ENCODE measurements around the gene ARHGAP42.
"Not testable (repeated sequence)": the region's sequence is repeated elsewhere in the genome, so short reads cannot be mapped to it uniquely, and the experiment has no call there.

The ARHGAP42 gene

GRCh38 chr11:101008961-101009689 is 322.0 kb downstream of the ARHGAP42 start:
- no peak overlapping the region for H3K27ac ChIP-seq
- H3K4me3 ChIP-seq, result no peak overlapping the region
- DNase-seq (ENCODE audit: low spot score), result no peak
- no peak for TF ChIP-seq CTCF (IDR thresholded peaks at IDR 0.05)

GRCh38 chr11:101009690-101010055 is 322.6 kb downstream of the ARHGAP42 start:
- H3K27ac ChIP-seq, result no peak overlapping the region
- no peak for TF ChIP-seq CTCF (IDR thresholded peaks at IDR 0.05)
- H3K4me3 ChIP-seq, result no peak overlapping the region
- DNase-seq (ENCODE audit: low spot score), result no peak

- H3K27ac ChIP-seq, result no peak overlapping the region
- no peak for DNase-seq (ENCODE audit: low spot score)
- no peak overlapping the region for H3K4me3 ChIP-seq
These were observed 323.8 kb downstream of the ARHGAP42 start for GRCh38 chr11:101010899-101011298.

DNA sequence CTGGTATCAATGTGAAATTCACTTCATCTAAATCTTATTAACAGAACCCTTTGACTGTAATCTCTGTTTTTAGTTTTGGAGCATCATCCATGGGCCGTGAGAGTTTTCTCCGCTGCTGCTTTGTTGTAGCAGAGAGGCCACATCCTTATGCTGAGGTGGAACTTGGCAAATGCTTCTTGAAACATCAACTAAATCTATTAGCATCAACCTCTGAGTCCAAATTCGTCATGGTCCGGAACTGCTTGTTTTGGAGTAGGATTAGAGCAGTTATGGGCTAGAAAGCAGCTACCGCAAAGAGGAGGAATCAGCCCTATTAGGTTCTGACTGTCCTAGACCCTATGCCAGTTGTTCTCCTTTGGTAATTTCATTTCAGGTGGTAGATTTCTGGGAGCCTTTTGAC is 324.8 kb downstream of the ARHGAP42 start:
- H3K27ac ChIP-seq, result no peak overlapping the region
- no peak for TF ChIP-seq CTCF (IDR thresholded peaks at IDR 0.05)
- no peak for DNase-seq (ENCODE audit: low spot score)
- no peak overlapping the region for H3K4me3 ChIP-seq

More at GRCh38 chr11:101010899-101011298, 323.8 kb downstream of the ARHGAP42 start:
- TF ChIP-seq CTCF (IDR thresholded peaks at IDR 0.05), result no peak

GRCh38 chr11:101013702-101014101 is 326.6 kb downstream of the ARHGAP42 start:
- not testable (repeated sequence) for H3K27ac ChIP-seq; DNase-seq (ENCODE audit: low spot score); H3K4me3 ChIP-seq

DNA sequence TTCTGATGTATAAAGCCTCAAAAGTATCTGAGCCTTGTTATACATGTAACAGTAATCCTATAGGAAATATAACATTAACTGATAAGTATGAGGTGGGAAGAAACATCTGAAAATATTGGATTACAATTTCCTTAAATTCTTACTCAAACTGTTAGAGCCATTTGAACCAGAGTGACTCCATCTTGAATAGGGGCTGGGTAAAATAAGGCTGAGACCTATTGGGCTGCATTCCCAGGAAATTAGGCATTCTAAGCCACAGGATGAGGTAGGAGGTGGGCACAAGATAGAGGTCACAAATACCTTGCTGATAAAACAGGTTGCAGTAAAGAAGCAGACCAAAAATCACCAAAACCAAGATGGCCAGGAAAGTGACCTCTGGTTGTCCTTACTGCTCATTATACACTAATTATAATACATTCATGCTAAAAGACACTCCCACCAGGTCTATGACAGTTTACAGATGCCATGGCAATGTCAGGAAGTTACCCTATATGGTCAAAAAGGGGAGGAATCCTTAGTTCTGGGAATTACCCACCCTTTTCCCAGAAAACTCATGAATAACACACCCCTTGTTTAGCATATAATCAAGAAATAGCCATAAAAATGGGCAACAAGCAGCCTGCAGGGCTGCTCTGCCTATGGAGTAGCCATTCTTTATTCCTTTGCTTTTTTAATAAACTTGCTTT is 327.7 kb downstream of the ARHGAP42 start:
- no peak for DNase-seq (ENCODE audit: low spot score)
- Histone ChIP-seq H3K4me3 (no peak overlapping the region), H3K27ac (no peak overlapping the region)
- no peak for TF ChIP-seq CTCF (IDR thresholded peaks at IDR 0.05)

- H3K4me3 ChIP-seq, result no peak overlapping the region
- no peak overlapping the region for H3K27ac ChIP-seq
- TF ChIP-seq CTCF (IDR thresholded peaks at IDR 0.05), result no peak
- DNase-seq (ENCODE audit: low spot score), result no peak
These were observed 332.8 kb downstream of the ARHGAP42 start for GRCh38 chr11:101019870-101020269.
